CD14-positive monocyte (primary cell): Measurements from ENCODE around the gene CTSE. TPM values are rescaled to one million over a fixed set of nuclear protein-coding genes. Genes with fewer than 3 reads are reported as not detected.

ENCODE experiments used
- DNase-seq, 3 donors: peaks; one replicate each; pipeline ENCODE4 v3.0.0-alpha.2; 2011 to 2022
- H2AFZ ChIP-seq: 2 replicates; pipeline ENCODE4 v1.6.0; 2012; ENCODE audit warnings: mild to moderate bottlenecking, low read depth, low read length, inconsistent platforms; ENCODE audit not compliant: insufficient read depth, poor library complexity, severe bottlenecking
- H3K27ac ChIP-seq, 2 donors: 1 replicate in 1 of 2; 2 replicates in 1 of 2; pipeline ENCODE4 v1.5.1; 2012 to 2013; ENCODE audit warnings: low read length in 2 of 2, control low read depth in 1 of 2, inconsistent platforms in 1 of 2, low read depth in 1 of 2, mild to moderate bottlenecking in 1 of 2
- H3K27me3 ChIP-seq, 2 donors: one replicate each; pipeline versions ENCODE4 v1.6.0 to v1.6.1; 2011 to 2013; ENCODE audit warnings: low read length in 2 of 2; ENCODE audit not compliant: control insufficient read depth in 2 of 2, insufficient read depth in 2 of 2
- H3K36me3 ChIP-seq, 2 donors: replicated peaks in 1 of 2; 1 replicate in 1 of 2; 2 replicates in 1 of 2; pipeline versions ENCODE4 v1.5.1 to v1.6.1; 2012 to 2013; ENCODE audit warnings: low read length in 2 of 2, control low read depth in 1 of 2, inconsistent platforms in 1 of 2, mild to moderate bottlenecking in 1 of 2; ENCODE audit not compliant: insufficient read depth in 2 of 2, control insufficient read depth in 1 of 2
- H3K4me1 ChIP-seq, 2 donors: 1 replicate in 1 of 2; 2 replicates in 1 of 2; pipeline versions ENCODE4 v1.5.1 to v1.6.1; 2012 to 2013; ENCODE audit warnings: low read length in 2 of 2, control low read depth in 1 of 2, inconsistent platforms in 1 of 2, mild to moderate bottlenecking in 1 of 2, moderate library complexity in 1 of 2; ENCODE audit not compliant: insufficient read depth in 2 of 2, control insufficient read depth in 1 of 2
- H3K4me2 ChIP-seq: replicated peaks from 2 replicates; pipeline ENCODE3; 2012; ENCODE audit warnings: low read length, moderate library complexity, mild to moderate bottlenecking; ENCODE audit not compliant: poor library complexity, severe bottlenecking; ENCODE audit errors: extremely low read depth
- H3K4me3 ChIP-seq, 3 experiments: fragments of 200-600 bp in 1 of 3; sonication (generic) in 1 of 3; replicated peaks in 1 of 3; 1 replicate in 2 of 3; 2 replicates in 1 of 3; pipeline ENCODE4 v1.5.1; 2011 to 2013; ENCODE audit warnings: low read length in 3 of 3, mild to moderate bottlenecking in 3 of 3, control low read depth in 2 of 3, low read depth in 2 of 3, inconsistent platforms in 1 of 3, moderate library complexity in 1 of 3
- H3K79me2 ChIP-seq: 2 replicates; pipeline ENCODE4 v1.6.0; 2012; ENCODE audit warnings: mild to moderate bottlenecking, control low read depth, inconsistent platforms, low read length, moderate library complexity; ENCODE audit not compliant: insufficient read depth
- H3K9ac ChIP-seq: 2 replicates; pipeline ENCODE4 v1.6.0; 2017; ENCODE audit warnings: low read length, mild to moderate bottlenecking; ENCODE audit not compliant: insufficient read depth, poor library complexity, severe bottlenecking
- H3K9me3 ChIP-seq, 2 donors: replicated peaks in 1 of 2; 1 replicate in 1 of 2; 2 replicates in 1 of 2; pipeline versions ENCODE4 v1.5.1 to v1.6.1; 2012 to 2013; ENCODE audit warnings: low read length in 2 of 2, control low read depth in 1 of 2; ENCODE audit not compliant: control insufficient read depth in 1 of 2, insufficient read depth in 1 of 2
- H4K20me1 ChIP-seq: 2 replicates; pipeline ENCODE4 v1.6.0; 2012; ENCODE audit warnings: mild to moderate bottlenecking, low read length, control low read depth, moderate library complexity; ENCODE audit not compliant: insufficient read depth
- H3K27ac Mint-ChIP-seq, 7 donors: one replicate each; pipeline ENCODE4 v1.8.0; 2020; ENCODE audit warnings: mild to moderate bottlenecking in 7 of 7, mixed read lengths in 7 of 7, moderate library complexity in 6 of 7, inconsistent platforms in 2 of 7
- H3K27me3 Mint-ChIP-seq, 3 donors: one replicate each; pipeline ENCODE4 v1.8.0; 2021 to 2022; ENCODE audit warnings: low read depth in 3 of 3, mild to moderate bottlenecking in 3 of 3, mixed read lengths in 3 of 3, moderate library complexity in 3 of 3, inconsistent platforms in 1 of 3
- H3K36me3 Mint-ChIP-seq, 2 donors: one replicate each; pipeline ENCODE4 v1.8.0; 2020; ENCODE audit warnings: mixed read lengths in 2 of 2, inconsistent platforms in 1 of 2, mild to moderate bottlenecking in 1 of 2
- H3K4me1 Mint-ChIP-seq: one replicate; pipeline ENCODE4 v1.8.0; 2020; ENCODE audit warnings: mild to moderate bottlenecking, mixed read lengths
- H3K4me3 Mint-ChIP-seq, 2 donors: one replicate each; pipeline ENCODE4 v1.8.0; 2020; ENCODE audit warnings: mild to moderate bottlenecking in 2 of 2, mixed read lengths in 2 of 2, moderate library complexity in 1 of 2
- H3K9me3 Mint-ChIP-seq, 7 donors: one replicate each; pipeline ENCODE4 v1.8.0; 2020 to 2022; ENCODE audit warnings: mixed read lengths in 7 of 7, mild to moderate bottlenecking in 6 of 7, moderate library complexity in 6 of 7, inconsistent platforms in 2 of 7
- WGBS: methylation state at CpG from one replicate; pipeline ENCODE4 v1.1.5; 2013; ENCODE audit warnings: missing lambda C conversion rate; ENCODE audit not compliant: insufficient coverage; 5-methylcytosine and 5-hydroxymethylcytosine counted together
- intact Hi-C, 2 donors: fragments of 100-400 bp; cut with micrococcal nuclease; formaldehyde crosslinking; loops; one replicate each; pipeline versions ENCODE4 v1.15.0 to v1.15.1; 2023
- polyA plus RNA-seq, 3 donors: library from polyadenylated mRNA; depleted of rRNA in 1 of 3; unstranded in 2 of 3; stranded (reverse) in 1 of 3; fragments of 300-500 nt in 2 of 3; fragments of >200 nt in 1 of 3; fragmentation: Illumina TruSeq in 2 of 3; gene quantifications; 1 replicate in 2 of 3; 2 replicates in 1 of 3; pipeline ENCODE4 v1.2.3, GENCODE V29; 2012 to 2021
- TF ChIP-seq, protein P1 (sequence below): fragments of 200-600 bp; IDR thresholded peaks from one replicate; pipeline ENCODE4 v1.8.0; 2022; ENCODE audit warnings: antibody characterized with exemption, mild to moderate bottlenecking

Gene CTSE
- polyA plus RNA-seq, 3 donors = not detected

DNA sequence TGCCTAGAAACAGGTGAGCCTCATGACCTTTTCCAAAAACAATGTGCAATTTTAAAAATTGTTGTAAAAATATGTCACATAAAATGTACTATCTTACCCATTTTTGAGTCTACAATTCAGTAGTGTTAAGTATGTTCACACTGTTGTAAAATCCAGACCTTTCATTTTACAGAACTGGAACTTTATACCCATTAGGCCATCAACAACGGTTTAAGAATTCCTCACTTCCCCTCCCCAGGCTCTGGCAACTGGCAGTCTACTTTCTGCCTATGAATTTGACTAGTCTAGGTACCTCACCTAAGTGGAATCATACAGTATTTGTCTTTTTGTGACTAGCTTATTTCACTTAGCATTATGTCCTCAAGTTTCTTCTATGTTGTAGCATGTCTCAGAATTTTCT lies 8.6 kb downstream of the CTSE start:
- intact Hi-C loops = no loop called here
- no peaks in the 10 kb centered on the region for H3K27me3 ChIP-seq
- H3K4me3 ChIP-seq = no peak overlapping the region
- TF ChIP-seq, protein P1, sequence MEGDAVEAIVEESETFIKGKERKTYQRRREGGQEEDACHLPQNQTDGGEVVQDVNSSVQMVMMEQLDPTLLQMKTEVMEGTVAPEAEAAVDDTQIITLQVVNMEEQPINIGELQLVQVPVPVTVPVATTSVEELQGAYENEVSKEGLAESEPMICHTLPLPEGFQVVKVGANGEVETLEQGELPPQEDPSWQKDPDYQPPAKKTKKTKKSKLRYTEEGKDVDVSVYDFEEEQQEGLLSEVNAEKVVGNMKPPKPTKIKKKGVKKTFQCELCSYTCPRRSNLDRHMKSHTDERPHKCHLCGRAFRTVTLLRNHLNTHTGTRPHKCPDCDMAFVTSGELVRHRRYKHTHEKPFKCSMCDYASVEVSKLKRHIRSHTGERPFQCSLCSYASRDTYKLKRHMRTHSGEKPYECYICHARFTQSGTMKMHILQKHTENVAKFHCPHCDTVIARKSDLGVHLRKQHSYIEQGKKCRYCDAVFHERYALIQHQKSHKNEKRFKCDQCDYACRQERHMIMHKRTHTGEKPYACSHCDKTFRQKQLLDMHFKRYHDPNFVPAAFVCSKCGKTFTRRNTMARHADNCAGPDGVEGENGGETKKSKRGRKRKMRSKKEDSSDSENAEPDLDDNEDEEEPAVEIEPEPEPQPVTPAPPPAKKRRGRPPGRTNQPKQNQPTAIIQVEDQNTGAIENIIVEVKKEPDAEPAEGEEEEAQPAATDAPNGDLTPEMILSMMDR = no peak
- no peak overlapping the region for H3K4me2 ChIP-seq
- no peak overlapping the region for H3K4me3 Mint-ChIP-seq
- no peak for DNase-seq
- H2AFZ ChIP-seq = no peak overlapping the region
- peaks cover 0 to 2% (median 1%) of the 10 kb centered on the region in 3 donors for H3K27me3 Mint-ChIP-seq
- peaks cover 0 to 3% (median 0%) of the 10 kb centered on the region in 7 donors for H3K9me3 Mint-ChIP-seq
- no peak overlapping the region for H3K27ac ChIP-seq
- no peaks in the 10 kb centered on the region for H3K36me3 ChIP-seq
- no peaks in the 10 kb centered on the region for H3K79me2 ChIP-seq
- WGBS = 0% methylated on average over 1 of the region's 1 CpG
- peaks cover 31 to 42% of the 10 kb centered on the region in 2 donors for H3K4me1 ChIP-seq
- H3K9ac ChIP-seq = no peak overlapping the region
- H3K36me3 Mint-ChIP-seq = no peaks in the 10 kb centered on the region
- H3K9me3 ChIP-seq = no peaks in the 10 kb centered on the region
- H4K20me1 ChIP-seq = no peaks in the 10 kb centered on the region
- H3K27ac Mint-ChIP-seq = no peak overlapping the region
- H3K4me1 Mint-ChIP-seq = peaks cover 43% of the 10 kb centered on the region

DNA sequence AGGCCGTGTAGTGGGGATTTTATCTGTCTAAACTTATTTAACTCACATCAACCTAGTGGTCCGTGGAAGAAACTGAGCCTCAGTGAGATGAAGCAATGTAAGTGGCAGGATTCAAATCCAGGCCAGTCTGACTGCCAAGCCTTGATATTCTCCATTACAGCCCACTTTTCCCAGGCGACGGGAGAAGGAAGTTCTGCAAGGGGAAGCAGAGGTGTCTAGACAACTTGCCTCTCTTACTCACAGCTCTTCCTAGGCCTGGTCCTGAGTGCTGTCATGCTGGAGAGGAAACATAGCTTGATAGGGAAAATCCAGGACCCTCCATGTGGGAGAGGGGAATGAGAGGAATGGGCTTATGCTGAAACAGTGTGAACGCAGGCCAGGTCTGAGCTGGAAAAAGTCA lies 9.1 kb downstream of the CTSE start:
- Histone ChIP-seq H3K9me3 (no peaks in the 10 kb centered on the region), H2AFZ (no peak overlapping the region), H3K9ac (no peak overlapping the region), H3K79me2 (no peaks in the 10 kb centered on the region), H4K20me1 (no peaks in the 10 kb centered on the region), H3K4me2 (no peak overlapping the region), H3K4me1 (peaks cover 31 to 42% of the 10 kb centered on the region in 2 donors), H3K27me3 (no peaks in the 10 kb centered on the region), H3K36me3 (no peaks in the 10 kb centered on the region), H3K27ac (no peak overlapping the region), H3K4me3 (no peak overlapping the region)
- Mint-ChIP-seq H3K27me3 (peaks cover 0 to 2% (median 1%) of the 10 kb centered on the region in 3 donors), H3K9me3 (peaks cover 0 to 3% (median 0%) of the 10 kb centered on the region in 7 donors), H3K27ac (peak overlapping the region in 2 of 7 donors; percentile 14), H3K4me3 (no peak overlapping the region), H3K4me1 (peaks cover 43% of the 10 kb centered on the region), H3K36me3 (no peaks in the 10 kb centered on the region)
- intact Hi-C loops = loop anchor here in 1 of 2 donors (5.0 kb wide), 1 partner anchor 38 kb away; the partner anchor contains the start of gene RHEX
- 75% methylated on average over 1 of the region's 5 CpGs for WGBS
- TF ChIP-seq, protein P1 = no peak
- peak in 2 of 3 donors; percentile 35 to 46 for DNase-seq
